Mesendoderm (in vitro differentiated cells): ENCODE data around the gene LYL1.

Experiments
- DNase-seq: peaks from one replicate; pipeline ENCODE4 v3.0.0; 2013
- H2AK5ac ChIP-seq: 2 replicates; pipeline ENCODE4 v1.6.1; 2013; ENCODE audit warnings: low read length, inconsistent platforms
- H2BK120ac ChIP-seq: 2 replicates; pipeline ENCODE4 v1.6.1; 2013; ENCODE audit warnings: low read depth, mild to moderate bottlenecking, low read length, moderate library complexity, mixed read lengths
- H2BK15ac ChIP-seq: replicated peaks from 2 replicates; pipeline ENCODE4 v1.6.1; 2013; ENCODE audit warnings: low read depth, mild to moderate bottlenecking, moderate library complexity
- H2BK5ac ChIP-seq: 2 replicates; pipeline ENCODE4 v1.6.1; 2013; ENCODE audit warnings: low read length, inconsistent platforms
- H3K18ac ChIP-seq: 2 replicates; pipeline ENCODE4 v1.6.1; 2013; ENCODE audit warnings: mild to moderate bottlenecking, low read length, mixed read lengths
- H3K23ac ChIP-seq: one replicate; pipeline ENCODE4 v1.6.1; 2013; ENCODE audit warnings: low read length
- H3K27ac ChIP-seq: 2 replicates; pipeline ENCODE4 v1.5.1; 2013; ENCODE audit warnings: low read depth, mild to moderate bottlenecking, inconsistent platforms, low read length, moderate library complexity
- H3K27me3 ChIP-seq: 2 replicates; pipeline ENCODE4 v1.6.1; 2013; ENCODE audit warnings: low read length, control low read depth, mild to moderate bottlenecking, inconsistent platforms; ENCODE audit not compliant: insufficient read depth, poor library complexity
- H3K36me3 ChIP-seq: 2 replicates; pipeline ENCODE4 v1.6.1; 2013; ENCODE audit warnings: low read length, inconsistent platforms; ENCODE audit not compliant: control insufficient read depth, insufficient read depth
- H3K4ac ChIP-seq: one replicate; pipeline ENCODE4 v1.6.1; 2013; ENCODE audit warnings: low read depth, mild to moderate bottlenecking, low read length, moderate library complexity
- H3K4me1 ChIP-seq: 2 replicates; pipeline ENCODE4 v1.6.1; 2013; ENCODE audit warnings: low read depth, low read length, inconsistent platforms; ENCODE audit not compliant: control insufficient read depth
- H3K4me2 ChIP-seq: 2 replicates; pipeline ENCODE4 v1.6.1; 2013; ENCODE audit warnings: low read length
- H3K4me3 ChIP-seq: 2 replicates; pipeline ENCODE4 v1.5.1; 2013; ENCODE audit warnings: mild to moderate bottlenecking, low read length
- H3K56ac ChIP-seq: one replicate; pipeline ENCODE4 v1.6.1; 2013; ENCODE audit warnings: low read length
- H3K79me1 ChIP-seq: 2 replicates; pipeline ENCODE4 v1.6.1; 2013; ENCODE audit warnings: low read length, inconsistent platforms
- H3K79me2 ChIP-seq: 2 replicates; pipeline ENCODE4 v1.6.1; 2013; ENCODE audit warnings: mild to moderate bottlenecking, low read length; ENCODE audit not compliant: control insufficient read depth, insufficient read depth
- H3K9ac ChIP-seq: 2 replicates; pipeline ENCODE4 v1.6.1; 2013; ENCODE audit warnings: low read length, inconsistent platforms
- H4K5ac ChIP-seq: one replicate; pipeline ENCODE4 v1.6.1; 2013; ENCODE audit warnings: low read length
- H4K8ac ChIP-seq: one replicate; pipeline ENCODE4 v1.6.1; 2013; ENCODE audit warnings: low read depth, mild to moderate bottlenecking, control low read depth, low read length, moderate library complexity
- WGBS: extraction: QIAGEN DNeasy Blood & Tissue Kit; methylation state at CpG from one replicate; pipeline ENCODE4 v1.1.7; 2013; ENCODE audit warnings: low lambda C conversion rate, missing lambda C conversion rate; ENCODE audit not compliant: insufficient coverage; ENCODE audit errors: extremely low coverage; 5-methylcytosine and 5-hydroxymethylcytosine counted together

Gene LYL1

DNA sequence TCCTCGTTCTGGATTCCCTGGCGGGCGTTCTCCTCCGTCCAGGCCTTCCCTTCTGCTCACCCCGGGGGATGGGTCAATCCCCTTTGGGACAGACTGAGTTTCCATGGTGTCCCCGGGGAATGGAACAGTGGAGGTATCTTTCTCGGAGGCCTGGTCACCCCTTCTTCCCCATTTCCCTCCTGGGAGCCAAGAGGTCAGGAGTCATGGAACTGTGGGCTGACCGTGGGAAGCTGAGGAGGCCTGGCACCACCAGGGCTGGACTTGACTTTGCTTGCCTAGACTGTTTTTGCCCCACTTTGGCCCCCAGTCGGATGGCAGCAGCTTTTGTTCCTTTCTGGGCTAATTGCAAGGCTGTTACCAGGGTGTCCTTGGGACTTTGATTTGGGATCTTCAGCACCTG is 17.4 kb upstream of the LYL1 start:
- H2BK120ac ChIP-seq, result no peak overlapping the region
- no peak for DNase-seq
- H2BK5ac ChIP-seq, result no peak overlapping the region
- peaks cover 74% of the 10 kb centered on the region for H3K79me2 ChIP-seq
- no peak overlapping the region for H2BK15ac ChIP-seq
- H3K4me2 ChIP-seq, result no peak overlapping the region
- H3K27ac ChIP-seq, result no peak overlapping the region
- WGBS, result no CpG with 5 or more reads among the region's 9 CpGs
- H4K8ac ChIP-seq, result no peak overlapping the region
- no peak overlapping the region for H3K18ac ChIP-seq
- H3K9ac ChIP-seq, result peak overlapping the region; percentile 22
- no peak overlapping the region for H3K4ac ChIP-seq
- no peak overlapping the region for H2AK5ac ChIP-seq
- H3K4me3 ChIP-seq, result no peak overlapping the region
- no peaks in the 10 kb centered on the region for H3K27me3 ChIP-seq
- peaks cover 29% of the 10 kb centered on the region for H3K79me1 ChIP-seq
- H3K36me3 ChIP-seq, result peaks cover 5% of the 10 kb centered on the region
- H4K5ac ChIP-seq, result no peak overlapping the region
- peaks cover 13% of the 10 kb centered on the region for H3K4me1 ChIP-seq
- no peak overlapping the region for H3K23ac ChIP-seq
- peak overlapping the region; percentile 83 for H3K56ac ChIP-seq

DNA sequence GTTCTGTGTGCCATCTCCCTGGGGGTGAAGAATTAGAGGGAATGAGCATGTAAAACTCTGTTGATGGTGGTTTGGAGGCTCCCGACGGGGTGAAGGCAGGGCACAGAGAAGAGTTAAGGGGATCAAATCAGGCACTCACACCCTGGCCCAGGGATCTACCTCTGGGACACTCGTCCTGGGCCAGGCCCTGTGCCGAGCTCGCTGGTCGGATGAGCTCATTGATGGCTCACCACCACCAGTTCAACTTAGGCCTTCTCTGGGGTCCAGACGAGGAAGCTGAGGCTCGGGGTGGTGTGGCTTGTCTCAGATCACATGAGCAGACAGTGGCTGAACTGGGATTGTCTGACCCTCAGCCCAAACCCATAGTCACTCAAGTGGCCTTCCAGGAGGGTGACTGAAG is 17.0 kb upstream of the LYL1 start:
- H3K4me2 ChIP-seq, result peak overlapping the region; percentile 69
- H3K4ac ChIP-seq, result no peak overlapping the region
- H3K18ac ChIP-seq, result no peak overlapping the region
- H3K23ac ChIP-seq, result no peak overlapping the region
- H4K8ac ChIP-seq, result no peak overlapping the region
- peak overlapping the region; percentile 83 for H3K56ac ChIP-seq
- no peak overlapping the region for H2BK15ac ChIP-seq
- H3K4me1 ChIP-seq, result peaks cover 13% of the 10 kb centered on the region
- H3K9ac ChIP-seq, result peak overlapping the region; percentile 73
- no peak overlapping the region for H4K5ac ChIP-seq
- no peak overlapping the region for H2BK5ac ChIP-seq
- H3K79me2 ChIP-seq, result peaks cover 74% of the 10 kb centered on the region
- peaks cover 6% of the 10 kb centered on the region for H3K36me3 ChIP-seq
- peaks cover 27% of the 10 kb centered on the region for H3K79me1 ChIP-seq
- no peak for DNase-seq
- WGBS, result no CpG with 5 or more reads among the region's 8 CpGs
- H2AK5ac ChIP-seq, result no peak overlapping the region
- H3K4me3 ChIP-seq, result no peak overlapping the region
- H2BK120ac ChIP-seq, result no peak overlapping the region
- H3K27me3 ChIP-seq, result no peaks in the 10 kb centered on the region
- H3K27ac ChIP-seq, result no peak overlapping the region

DNA sequence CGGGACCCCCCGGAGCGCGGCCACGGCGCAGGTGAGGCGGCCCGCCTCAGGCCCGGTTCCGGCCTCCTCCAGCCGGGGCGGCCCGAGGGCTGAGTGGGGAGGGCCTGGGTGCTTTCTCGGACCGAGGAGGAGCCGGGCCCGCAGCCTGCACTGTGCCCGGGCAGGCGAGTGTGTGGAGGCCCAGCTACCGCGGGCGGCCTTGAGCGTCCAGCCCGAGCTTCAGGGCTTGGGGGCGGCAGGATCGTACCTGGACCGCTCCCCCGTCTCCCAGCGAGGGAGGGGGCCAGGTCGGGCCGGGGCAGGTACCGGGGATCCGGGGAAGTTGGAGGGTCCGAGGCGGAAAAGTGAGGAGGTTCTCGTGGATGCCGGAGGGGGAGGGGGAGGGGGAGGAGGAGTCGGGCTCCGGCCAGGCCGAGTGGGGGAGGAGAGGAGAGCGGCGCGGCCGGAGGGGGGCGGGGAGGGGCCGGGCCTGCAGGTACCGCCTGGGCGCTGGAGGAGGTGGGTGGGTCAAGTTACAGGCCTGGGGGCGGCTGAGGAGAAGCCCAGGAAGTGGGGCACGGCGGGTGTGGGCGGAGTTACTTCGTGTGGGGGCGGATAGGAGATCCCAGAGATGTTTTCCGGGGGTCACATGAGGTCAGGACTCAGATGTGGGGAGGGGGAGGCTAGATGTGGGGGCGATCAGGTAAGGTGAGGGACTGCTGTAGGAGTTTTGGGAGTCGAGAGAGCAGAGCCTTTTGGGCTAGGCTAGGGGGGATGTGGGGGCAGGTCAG is 16.0 kb upstream of the LYL1 start:
- no CpG with 5 or more reads among the region's 57 CpGs for WGBS
- peak; percentile 94 for DNase-seq
- Histone ChIP-seq H3K56ac (peak overlapping the region; percentile 99), H2BK120ac (peak overlapping the region; percentile 98), H2AK5ac (no peak overlapping the region), H3K4me2 (peak overlapping the region; percentile 69), H3K4me3 (peak overlapping the region; percentile 95), H2BK15ac (no peak overlapping the region), H2BK5ac (peak overlapping the region; percentile 97), H4K8ac (peak overlapping the region; percentile 97), H3K4me1 (peaks cover 13% of the 10 kb centered on the region), H3K27me3 (no peaks in the 10 kb centered on the region), H3K79me1 (peaks cover 25% of the 10 kb centered on the region), H3K23ac (no peak overlapping the region), H3K4ac (peak overlapping the region; percentile 100), H3K79me2 (peaks cover 65% of the 10 kb centered on the region), H3K9ac (peak overlapping the region; percentile 99), H4K5ac (no peak overlapping the region), H3K18ac (peak overlapping the region; percentile 99), H3K36me3 (peaks cover 6% of the 10 kb centered on the region), H3K27ac (peak overlapping the region; percentile 98)

DNA sequence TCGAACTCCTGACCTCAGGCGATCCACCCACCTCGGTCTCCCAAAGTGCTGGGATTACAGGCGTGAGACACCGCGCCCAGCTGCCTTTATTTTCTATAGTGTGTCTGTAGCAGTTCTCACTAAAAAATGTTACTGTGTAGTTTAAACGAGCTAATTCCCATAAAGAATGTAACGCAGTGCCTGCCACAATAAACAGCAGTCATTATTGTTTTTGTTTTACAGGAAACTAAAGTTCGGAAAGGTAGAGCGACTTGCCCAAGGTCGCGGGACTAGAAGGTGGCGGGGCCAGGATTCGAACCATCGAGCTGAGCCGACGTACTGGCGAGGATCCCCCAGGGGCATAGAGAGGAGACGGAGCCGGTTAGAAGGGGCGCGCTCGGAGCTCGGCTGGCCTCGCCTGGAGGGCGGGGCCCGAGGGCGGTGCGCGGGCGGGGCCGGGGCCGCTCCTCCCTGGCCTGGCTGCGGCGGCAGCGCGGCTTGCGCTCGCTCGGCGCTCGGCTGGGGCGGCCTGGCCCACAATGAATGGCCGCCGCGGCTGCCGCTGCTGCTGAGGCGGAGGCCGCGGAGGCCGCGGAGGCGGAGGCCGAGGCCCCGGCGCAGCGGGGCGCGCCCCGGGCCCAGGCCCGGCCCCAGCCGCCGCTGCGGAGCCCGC is 15.2 kb upstream of the LYL1 start, which contains the start of gene NACC1:
TSS of gene NACC1 (plus strand) at position 493 of the 652 bp plus-strand sequence. CDS start 16,944 bp downstream, outside the sequence.
- Histone ChIP-seq H3K4me3 (peak within 1 kb of the TSS; percentile 95), H3K79me1 (peaks cover 20% of the 10 kb centered on the region), H2BK5ac (peak within 1 kb of the TSS; percentile 97), H3K27ac (peak within 1 kb of the TSS; percentile 98), H3K9ac (peak within 1 kb of the TSS; percentile 99), H3K56ac (peak within 1 kb of the TSS; percentile 99), H2BK120ac (peak within 1 kb of the TSS; percentile 98), H3K4ac (peak within 1 kb of the TSS; percentile 100), H3K4me1 (peaks cover 13% of the 10 kb centered on the region), H2BK15ac (no peak within 1 kb of the TSS), H3K4me2 (peak within 1 kb of the TSS; percentile 69), H4K5ac (peak within 1 kb of the TSS; percentile 77), H2AK5ac (peak within 1 kb of the TSS; percentile 62), H3K18ac (peak within 1 kb of the TSS; percentile 99), H3K36me3 (peaks cover 6% of the 10 kb centered on the region), H4K8ac (peak within 1 kb of the TSS; percentile 97), H3K79me2 (peaks cover 58% of the 10 kb centered on the region), H3K23ac (no peak within 1 kb of the TSS), H3K27me3 (no peaks in the 10 kb centered on the region)
- no CpG with 5 or more reads among the region's 65 CpGs for WGBS
- peak; percentile 95 for DNase-seq

DNA sequence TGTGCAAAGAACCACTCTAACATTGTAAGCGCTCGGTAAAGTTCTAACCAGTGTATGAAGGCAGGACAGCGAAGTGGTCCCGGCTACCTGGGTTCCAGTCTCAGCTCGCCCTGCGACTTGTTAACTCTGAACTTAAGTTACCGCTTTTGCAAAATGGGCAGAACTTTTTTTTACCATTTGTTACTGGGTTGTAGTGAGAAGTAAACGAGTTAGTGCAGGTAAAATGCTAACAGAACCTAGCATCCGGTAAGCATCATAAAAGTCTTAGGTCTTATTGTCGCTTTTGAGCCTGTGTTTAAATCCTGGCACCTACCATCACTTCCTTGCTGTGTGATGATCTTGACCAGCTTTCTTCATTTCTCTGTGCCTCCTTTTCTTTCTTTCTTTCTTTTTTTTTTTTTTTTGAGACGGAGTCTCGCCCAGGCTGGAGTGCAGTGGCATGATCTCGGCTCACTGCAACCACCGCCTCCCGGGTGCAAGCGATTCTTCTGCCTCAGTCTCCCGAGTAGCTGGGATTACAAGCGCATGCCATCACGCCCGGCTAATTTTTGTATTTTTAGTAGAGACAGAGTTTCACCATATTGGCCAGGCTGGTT is 14.6 kb upstream of the LYL1 start:
- peaks cover 25% of the 10 kb centered on the region for H3K79me1 ChIP-seq
- H3K4me2 ChIP-seq, result peak overlapping the region; percentile 42
- peaks cover 12% of the 10 kb centered on the region for H3K36me3 ChIP-seq
- peaks cover 13% of the 10 kb centered on the region for H3K4me1 ChIP-seq
- H3K27me3 ChIP-seq, result no peaks in the 10 kb centered on the region
- H3K56ac ChIP-seq, result peak overlapping the region; percentile 83
- WGBS, result no CpG with 5 or more reads among the region's 20 CpGs
- no peak overlapping the region for H2BK15ac ChIP-seq
- H2BK120ac ChIP-seq, result no peak overlapping the region
- no peak overlapping the region for H3K23ac ChIP-seq
- no peak overlapping the region for H3K4me3 ChIP-seq
- no peak overlapping the region for H4K8ac ChIP-seq
- no peak for DNase-seq
- no peak overlapping the region for H2BK5ac ChIP-seq
- peak overlapping the region; percentile 62 for H2AK5ac ChIP-seq
- peaks cover 52% of the 10 kb centered on the region for H3K79me2 ChIP-seq
- H3K27ac ChIP-seq, result no peak overlapping the region
- H3K9ac ChIP-seq, result peak overlapping the region; percentile 58
- no peak overlapping the region for H3K18ac ChIP-seq
- no peak overlapping the region for H3K4ac ChIP-seq
- H4K5ac ChIP-seq, result peak overlapping the region; percentile 77
